H9 (cell line): Measurements from ENCODE around the gene OR11H12. TPM values are rescaled to one million over a fixed set of nuclear protein-coding genes. Genes with fewer than 3 reads are reported as not detected.
"Not testable (repeated sequence)": the region's sequence is repeated elsewhere in the genome, so short reads cannot be mapped to it uniquely, and the experiment has no call there.

Experiments used
- DNase-seq: peaks from one replicate; pipeline ENCODE4 v3.0.0-alpha.2; 2017
- H2AFZ ChIP-seq: one replicate; pipeline ENCODE4 v1.6.1; 2013; ENCODE audit warnings: mild to moderate bottlenecking, low read length, control low read depth, moderate library complexity
- H2AK5ac ChIP-seq: 2 replicates; pipeline ENCODE4 v1.6.1; 2013; ENCODE audit warnings: low read length, control low read depth, mixed read lengths; ENCODE audit not compliant: insufficient read length
- H2BK120ac ChIP-seq: one replicate; pipeline ENCODE4 v1.6.1; 2013; ENCODE audit warnings: low read depth, mild to moderate bottlenecking, low read length, control low read depth, inconsistent platforms; ENCODE audit not compliant: poor library complexity, severe bottlenecking
- H2BK12ac ChIP-seq: 2 replicates; pipeline ENCODE4 v1.6.1; 2013; ENCODE audit warnings: low read length, control low read depth, mixed read lengths, low read depth; ENCODE audit not compliant: insufficient read length
- H2BK15ac ChIP-seq: 2 replicates; pipeline ENCODE4 v1.6.1; 2013; ENCODE audit warnings: low read depth, low read length, control low read depth
- H2BK20ac ChIP-seq: one replicate; pipeline ENCODE4 v1.6.1; 2013; ENCODE audit warnings: low read depth, mild to moderate bottlenecking, low read length, control low read depth, inconsistent platforms; ENCODE audit not compliant: poor library complexity, severe bottlenecking
- H2BK5ac ChIP-seq: 2 replicates; pipeline ENCODE4 v1.6.1; 2013; ENCODE audit warnings: low read length, control low read depth, mixed read lengths; ENCODE audit not compliant: insufficient read length
- H3K14ac ChIP-seq: 2 replicates; pipeline ENCODE4 v1.6.1; 2013; ENCODE audit warnings: low read length, control low read depth; ENCODE audit not compliant: insufficient read depth
- H3K18ac ChIP-seq: 2 replicates; pipeline ENCODE4 v1.6.1; 2013; ENCODE audit warnings: low read depth, mild to moderate bottlenecking, mixed read lengths, low read length, control low read depth; ENCODE audit not compliant: insufficient read length
- H3K23ac ChIP-seq: 2 replicates; pipeline ENCODE4 v1.6.1; 2013; ENCODE audit warnings: low read length, control low read depth, mixed read lengths, low read depth; ENCODE audit not compliant: insufficient read length
- H3K23me2 ChIP-seq: 2 replicates; pipeline ENCODE4 v1.6.1; 2013; ENCODE audit warnings: low read depth, mild to moderate bottlenecking, mixed read lengths, low read length, control low read depth; ENCODE audit not compliant: insufficient read length, poor library complexity, severe bottlenecking
- H3K27ac ChIP-seq: 2 replicates; pipeline ENCODE4 v1.5.1; 2013; ENCODE audit warnings: low read length, control low read depth, mixed read lengths, low read depth; ENCODE audit not compliant: insufficient read length
- H3K27me3 ChIP-seq: 2 replicates; pipeline ENCODE4 v1.6.1; 2013; ENCODE audit warnings: low read length, control low read depth, inconsistent platforms; ENCODE audit not compliant: insufficient read depth
- H3K4ac ChIP-seq: 2 replicates; pipeline ENCODE4 v1.6.1; 2013; ENCODE audit warnings: low read depth, mild to moderate bottlenecking, control low read depth, inconsistent platforms, low read length, moderate library complexity
- H3K4me1 ChIP-seq: 2 replicates; pipeline ENCODE4 v1.6.1; 2013; ENCODE audit warnings: low read length, control low read depth, inconsistent platforms; ENCODE audit not compliant: insufficient read depth
- H3K4me2 ChIP-seq: 2 replicates; pipeline ENCODE4 v1.6.1; 2013; ENCODE audit warnings: low read length, control low read depth, mixed read lengths; ENCODE audit not compliant: insufficient read length, insufficient read depth
- H3K56ac ChIP-seq: 2 replicates; pipeline ENCODE4 v1.6.1; 2013; ENCODE audit warnings: low read depth, mild to moderate bottlenecking, mixed read lengths, low read length, control low read depth; ENCODE audit not compliant: insufficient read length
- H3K79me1 ChIP-seq: 2 replicates; pipeline ENCODE4 v1.6.1; 2013; ENCODE audit warnings: low read depth, mild to moderate bottlenecking, moderate library complexity, low read length, control low read depth, inconsistent platforms; ENCODE audit not compliant: insufficient read depth, poor library complexity, severe bottlenecking
- H3K79me2 ChIP-seq: 2 replicates; pipeline ENCODE4 v1.6.1; 2013; ENCODE audit warnings: low read length, control low read depth, inconsistent platforms; ENCODE audit not compliant: insufficient read depth
- H3K9ac ChIP-seq: 2 replicates; pipeline ENCODE4 v1.6.1; 2013; ENCODE audit warnings: low read length, control low read depth, mixed read lengths; ENCODE audit not compliant: insufficient read length; ENCODE audit errors: extremely low read depth
- H3K9me3 ChIP-seq: one replicate; pipeline ENCODE4 v1.6.1; 2013; ENCODE audit warnings: low read depth, low read length, inconsistent platforms; ENCODE audit not compliant: control insufficient read depth
- H3T11ph ChIP-seq: one replicate; pipeline ENCODE4 v1.6.1; 2013; ENCODE audit warnings: mild to moderate bottlenecking, low read length, control low read depth, inconsistent platforms
- H4K20me1 ChIP-seq: one replicate; pipeline ENCODE4 v1.6.1; 2013; ENCODE audit not compliant: control insufficient read depth, insufficient read length, insufficient read depth
- H4K5ac ChIP-seq: 2 replicates; pipeline ENCODE4 v1.6.1; 2013; ENCODE audit warnings: low read depth, mild to moderate bottlenecking, mixed read lengths, low read length, control low read depth; ENCODE audit not compliant: insufficient read length
- H4K8ac ChIP-seq: replicated peaks from 2 replicates; pipeline ENCODE4 v1.6.1; 2013; ENCODE audit warnings: low read length, control low read depth, mixed read lengths, low read depth; ENCODE audit not compliant: insufficient read length
- H4K91ac ChIP-seq: 2 replicates; pipeline ENCODE4 v1.6.1; 2013; ENCODE audit warnings: low read depth, mild to moderate bottlenecking, moderate library complexity, mixed read lengths, low read length, control low read depth; ENCODE audit not compliant: insufficient read length
- H3K27ac Mint-ChIP-seq, 3 experiments: 2 replicates in 2 of 3; 3 replicates in 1 of 3; pipeline ENCODE4 v1.8.0; 2020 to 2021; ENCODE audit warnings: mixed read lengths in 3 of 3, mild to moderate bottlenecking in 1 of 3, moderate library complexity in 1 of 3
- H3K27me3 Mint-ChIP-seq: 2 replicates; pipeline ENCODE4 v1.8.0; 2021; ENCODE audit warnings: low read depth, mild to moderate bottlenecking, moderate library complexity, mixed read lengths
- H3K36me3 Mint-ChIP-seq, 3 experiments: 2 replicates in 2 of 3; 3 replicates in 1 of 3; pipeline ENCODE4 v1.8.0; 2020 to 2021; ENCODE audit warnings: low read depth in 3 of 3, mixed read lengths in 3 of 3; ENCODE audit not compliant: insufficient read depth in 1 of 3
- H3K4me1 Mint-ChIP-seq, 2 experiments: 2 replicates each; pipeline ENCODE4 v1.8.0; 2020; ENCODE audit warnings: mixed read lengths in 2 of 2
- H3K4me3 Mint-ChIP-seq, 2 experiments: 2 replicates in 1 of 2; 3 replicates in 1 of 2; pipeline ENCODE4 v1.8.0; 2020 to 2021; ENCODE audit warnings: mild to moderate bottlenecking in 2 of 2, mixed read lengths in 2 of 2, moderate library complexity in 1 of 2
- H3K9me3 Mint-ChIP-seq, 2 experiments: 2 replicates in 1 of 2; 3 replicates in 1 of 2; pipeline ENCODE4 v1.8.0; 2020; ENCODE audit warnings: mild to moderate bottlenecking in 2 of 2, mixed read lengths in 2 of 2, moderate library complexity in 1 of 2
- WGBS: extraction: QIAGEN DNeasy Blood & Tissue Kit; methylation state at CpG from one replicate; pipeline ENCODE4 v1.1.7; 2013; ENCODE audit warnings: missing lambda C conversion rate, low lambda C conversion rate, mixed read lengths; ENCODE audit not compliant: insufficient read length; ENCODE audit errors: extremely low coverage; 5-methylcytosine and 5-hydroxymethylcytosine counted together
- total RNA-seq: library from RNA; stranded (reverse); gene quantifications from 2 replicates; pipeline ENCODE4 v1.2.1, GENCODE V29; 2021

The OR11H12 gene
- total RNA-seq, 1 experiment from 2014 or later: not detected

GRCh38 chr14:18646075-18646730 is 45.3 kb downstream of the OR11H12 start:
- H3K27ac ChIP-seq, H3K56ac ChIP-seq, H4K5ac ChIP-seq, H2BK5ac ChIP-seq, H2AK5ac ChIP-seq, H3K4ac ChIP-seq, H3K79me2 ChIP-seq, H3K4me2 ChIP-seq, H3K9me3 ChIP-seq, H3K79me1 ChIP-seq, H3K27me3 ChIP-seq, H3K27me3 Mint-ChIP-seq, H3K23me2 ChIP-seq, H3K18ac ChIP-seq, H2BK120ac ChIP-seq, H3K36me3 Mint-ChIP-seq, H2BK15ac ChIP-seq, H3K23ac ChIP-seq, H3K4me1 ChIP-seq, H4K91ac ChIP-seq, DNase-seq, H3K14ac ChIP-seq, H3K4me3 Mint-ChIP-seq, H3T11ph ChIP-seq, H3K9ac ChIP-seq, H2AFZ ChIP-seq, H4K20me1 ChIP-seq, H3K9me3 Mint-ChIP-seq, H3K27ac Mint-ChIP-seq, H2BK12ac ChIP-seq, H3K4me1 Mint-ChIP-seq, H2BK20ac ChIP-seq, H4K8ac ChIP-seq: not testable (repeated sequence)
- no CpG with 5 or more reads among the region's 45 CpGs for WGBS
